ENCODE data around the gene PAN2. TPM values are rescaled to one million over a fixed set of nuclear protein-coding genes. Genes with fewer than 3 reads are reported as not detected.

The PAN2 gene
- total RNA-seq: 100 to 1,000 TPM; 112 to 139 TPM

- Mint-ChIP-seq H3K4me1 (ENCODE audit: low read depth) (peaks cover 55% of the 10 kb centered on the region), H3K4me3 (peak within 1 kb of the TSS; percentile 97 to 99), H3K9me3 (no peaks in the 10 kb centered on the region), H3K27ac (peak within 1 kb of the TSS; percentile 99), H3K27me3 (ENCODE audit: low read depth) (no peaks in the 10 kb centered on the region), H3K36me3 (ENCODE audit: insufficient read depth in 2 of 2) (peaks cover 3 to 11% of the 10 kb centered on the region in 2 donors)
- DNase-seq: peak; percentile 95
- peak; percentile 89 to 90 for ATAC-seq (replicated peaks in 1 of 2)
These were observed at the start of gene PAN2 for GRCh38 chr12:56333679-56334489. Gene PAN2, minus strand, starts transcription at chr12:56334000. Its CDS starts 906 bp downstream, at chr12:56333094.

GRCh38 chr12:56382611-56383010, 48.8 kb upstream of the PAN2 start:
- no peak for DNase-seq
- peaks cover 0 to 1% of the 10 kb centered on the region in 2 donors for H3K36me3 Mint-ChIP-seq (ENCODE audit: insufficient read depth in 2 of 2)
- H3K4me1 Mint-ChIP-seq (ENCODE audit: low read depth): peaks cover under 1% of the 10 kb centered on the region
- H3K27me3 Mint-ChIP-seq (ENCODE audit: low read depth): no peaks in the 10 kb centered on the region
- no peak overlapping the region for H3K27ac Mint-ChIP-seq
- no peak for ATAC-seq (replicated peaks in 1 of 2)
- H3K4me3 Mint-ChIP-seq: no peak overlapping the region
- no peaks in the 10 kb centered on the region for H3K9me3 Mint-ChIP-seq

GRCh38 chr12:56377989-56378316, 44.2 kb upstream of the PAN2 start:
- ATAC-seq (replicated peaks in 1 of 2) (no peak), DNase-seq (no peak)
- Mint-ChIP-seq H3K36me3 (ENCODE audit: insufficient read depth in 2 of 2) (peaks cover 0 to 2% of the 10 kb centered on the region in 2 donors), H3K27me3 (ENCODE audit: low read depth) (no peaks in the 10 kb centered on the region), H3K27ac (no peak overlapping the region), H3K4me3 (no peak overlapping the region), H3K4me1 (ENCODE audit: low read depth) (peaks cover 8% of the 10 kb centered on the region), H3K9me3 (peaks cover 0 to 5% of the 10 kb centered on the region in 2 donors)

- Mint-ChIP-seq H3K4me1 (ENCODE audit: low read depth) (peaks cover 8% of the 10 kb centered on the region), H3K36me3 (ENCODE audit: insufficient read depth in 2 of 2) (peaks cover 0 to 2% of the 10 kb centered on the region in 2 donors), H3K27ac (no peak overlapping the region), H3K4me3 (no peak overlapping the region), H3K9me3 (peaks cover 0 to 5% of the 10 kb centered on the region in 2 donors), H3K27me3 (ENCODE audit: low read depth) (no peaks in the 10 kb centered on the region)
- ATAC-seq (replicated peaks in 1 of 2) (peak; percentile 69 to 94), DNase-seq (no peak)
These were observed 43.6 kb upstream of the PAN2 start for GRCh38 chr12:56377310-56377988.

- H3K36me3 Mint-ChIP-seq (ENCODE audit: insufficient read depth in 2 of 2): peaks cover 0 to 2% of the 10 kb centered on the region in 2 donors
- peaks cover 8% of the 10 kb centered on the region for H3K4me1 Mint-ChIP-seq (ENCODE audit: low read depth)
- H3K27ac Mint-ChIP-seq: no peak overlapping the region
- H3K27me3 Mint-ChIP-seq (ENCODE audit: low read depth): no peaks in the 10 kb centered on the region
- no peak for DNase-seq
- peaks cover 0 to 5% of the 10 kb centered on the region in 2 donors for H3K9me3 Mint-ChIP-seq
- no peak for ATAC-seq (replicated peaks in 1 of 2)
- H3K4me3 Mint-ChIP-seq: no peak overlapping the region
These were observed 42.0 kb upstream of the PAN2 start for GRCh38 chr12:56375598-56376434.

- Mint-ChIP-seq H3K9me3 (peaks cover 0 to 5% of the 10 kb centered on the region in 2 donors), H3K4me3 (no peak overlapping the region), H3K27me3 (ENCODE audit: low read depth) (no peaks in the 10 kb centered on the region), H3K27ac (no peak overlapping the region), H3K4me1 (ENCODE audit: low read depth) (peaks cover 8% of the 10 kb centered on the region), H3K36me3 (ENCODE audit: insufficient read depth in 2 of 2) (peaks cover 0 to 2% of the 10 kb centered on the region in 2 donors)
- no peak for ATAC-seq (replicated peaks in 1 of 2)
- DNase-seq: no peak
These were observed 41.2 kb upstream of the PAN2 start for GRCh38 chr12:56374726-56375597.

GRCh38 chr12:56373515-56373914, 39.7 kb upstream of the PAN2 start:
- Mint-ChIP-seq H3K27ac (no peak overlapping the region), H3K9me3 (peaks cover 0 to 5% of the 10 kb centered on the region in 2 donors), H3K27me3 (ENCODE audit: low read depth) (no peaks in the 10 kb centered on the region), H3K36me3 (ENCODE audit: insufficient read depth in 2 of 2) (peaks cover 0 to 2% of the 10 kb centered on the region in 2 donors), H3K4me1 (ENCODE audit: low read depth) (peaks cover 8% of the 10 kb centered on the region), H3K4me3 (no peak overlapping the region)
- ATAC-seq (replicated peaks in 1 of 2): no peak
- no peak for DNase-seq

- Mint-ChIP-seq H3K9me3 (no peaks in the 10 kb centered on the region), H3K27me3 (ENCODE audit: low read depth) (no peaks in the 10 kb centered on the region), H3K4me1 (ENCODE audit: low read depth) (no peaks in the 10 kb centered on the region), H3K36me3 (ENCODE audit: insufficient read depth in 2 of 2) (no peaks in the 10 kb centered on the region), H3K4me3 (no peak overlapping the region), H3K27ac (no peak overlapping the region)
- ATAC-seq (replicated peaks in 1 of 2) (no peak), DNase-seq (no peak)
These were observed 33.1 kb upstream of the PAN2 start for GRCh38 chr12:56366948-56367347.

- no peak for ATAC-seq (replicated peaks in 1 of 2)
- Mint-ChIP-seq H3K4me1 (ENCODE audit: low read depth) (peaks cover 38% of the 10 kb centered on the region), H3K27me3 (ENCODE audit: low read depth) (no peaks in the 10 kb centered on the region), H3K4me3 (peak within 1 kb of the TSS; percentile 88 to 94), H3K9me3 (no peaks in the 10 kb centered on the region), H3K27ac (peak within 1 kb of the TSS; percentile 22), H3K36me3 (ENCODE audit: insufficient read depth in 2 of 2) (peaks cover 0 to 5% of the 10 kb centered on the region in 2 donors)
- no peak for DNase-seq
These were observed 28.6 kb upstream of the PAN2 start, which contains the start of gene APOF for GRCh38 chr12:56362130-56363059. Gene APOF, minus strand, starts transcription at chr12:56362857. Its CDS starts 112 bp downstream, at chr12:56362745.

GRCh38 chr12:56361487-56362129, 27.8 kb upstream of the PAN2 start:
- Mint-ChIP-seq H3K9me3 (no peaks in the 10 kb centered on the region), H3K36me3 (ENCODE audit: insufficient read depth in 2 of 2) (peaks cover 0 to 5% of the 10 kb centered on the region in 2 donors), H3K27ac (peak overlapping the region; percentile 94), H3K4me3 (peak overlapping the region; percentile 88 to 94), H3K27me3 (ENCODE audit: low read depth) (no peaks in the 10 kb centered on the region), H3K4me1 (ENCODE audit: low read depth) (peaks cover 38% of the 10 kb centered on the region)
- DNase-seq (no peak), ATAC-seq (replicated peaks in 1 of 2) (no peak)

Measured in activated T-cell treated with anti-CD3 and anti-CD28 coated beads, Interleukin-2, amount 50 U/mL, for 72 hours (primary cell).